MM.1S (cell line): ENCODE data around the gene TUFT1.

Experiments used
- DNase-seq: peaks from one replicate; pipeline ENCODE4 v3.0.0-alpha.2; 2015
- H2AFZ ChIP-seq: fragments of 300-600 bp; sonication (generic); 2 replicates; pipeline ENCODE4 v1.6.0; 2016; ENCODE audit warnings: antibody characterized with exemption, low read length
- H3F3A ChIP-seq: fragments of 300-600 bp; sonication (generic); 2 replicates; pipeline ENCODE4 v1.6.1; 2016; ENCODE audit warnings: mild to moderate bottlenecking, antibody characterized with exemption, low read length, moderate library complexity, mixed read lengths; ENCODE audit not compliant: insufficient read depth
- H3K27ac ChIP-seq: fragments of 300-600 bp; sonication (generic); 2 replicates; pipeline ENCODE4 v1.5.1; 2016; ENCODE audit warnings: mild to moderate bottlenecking, low read length
- H3K27me3 ChIP-seq: fragments of 300-600 bp; sonication (generic); replicated peaks from 2 replicates; pipeline ENCODE4 v1.6.0; 2016; ENCODE audit warnings: low read length; ENCODE audit not compliant: insufficient read depth
- H3K36me3 ChIP-seq: fragments of 300-600 bp; sonication (generic); replicated peaks from 2 replicates; pipeline ENCODE4 v1.6.1; 2016; ENCODE audit warnings: mild to moderate bottlenecking, low read length, mixed read lengths; ENCODE audit not compliant: insufficient read depth
- H3K4me1 ChIP-seq: fragments of 300-600 bp; sonication (generic); 2 replicates; pipeline ENCODE4 v1.6.1; 2016; ENCODE audit warnings: low read length, mixed read lengths
- H3K4me2 ChIP-seq: fragments of 300-600 bp; sonication (generic); 2 replicates; pipeline ENCODE4 v1.6.0; 2016; ENCODE audit warnings: low read depth, low read length
- H3K4me3 ChIP-seq: fragments of 300-600 bp; sonication (generic); 2 replicates; pipeline ENCODE4 v1.5.1; 2016; ENCODE audit warnings: low read length, mixed read lengths
- H3K79me2 ChIP-seq: fragments of 300-600 bp; sonication (generic); 2 replicates; pipeline ENCODE4 v1.6.1; 2016; ENCODE audit warnings: mixed run types, low read length, mixed read lengths
- H3K9ac ChIP-seq: fragments of 300-600 bp; sonication (generic); 2 replicates; pipeline ENCODE4 v1.6.1; 2016; ENCODE audit warnings: low read length, mixed read lengths
- H3K9me2 ChIP-seq: fragments of 300-600 bp; sonication (generic); replicated peaks from 2 replicates; pipeline ENCODE4 v1.6.1; 2016; ENCODE audit warnings: mild to moderate bottlenecking, low read length, mixed read lengths; ENCODE audit not compliant: insufficient read depth
- H3K9me3 ChIP-seq: fragments of 300-600 bp; sonication (generic); replicated peaks from 2 replicates; pipeline ENCODE4 v1.6.1; 2016; ENCODE audit warnings: mild to moderate bottlenecking, low read length, mixed read lengths; ENCODE audit not compliant: insufficient read depth
- H4K20me1 ChIP-seq: fragments of 300-600 bp; sonication (generic); 2 replicates; pipeline ENCODE4 v1.6.1; 2016; ENCODE audit warnings: mild to moderate bottlenecking, low read length, moderate library complexity, mixed read lengths; ENCODE audit not compliant: insufficient read depth
- CTCF ChIP-seq: fragments of 300-600 bp; sonication (generic); IDR thresholded peaks from 2 replicates; pipeline ENCODE4 v1.5.1; 2016; ENCODE audit warnings: antibody characterized with exemption, low read length, mixed read lengths
- EZH2 ChIP-seq: fragments of 300-600 bp; sonication (generic); optimal IDR thresholded peaks from 2 replicates; pipeline ENCODE3; 2017; ENCODE audit warnings: low read depth, mild to moderate bottlenecking, antibody characterized with exemption, low read length, mixed read lengths
- EZH2phosphoT487 ChIP-seq: fragments of 300-600 bp; sonication (generic); IDR thresholded peaks from 2 replicates; pipeline ENCODE4 v1.6.1; 2018; ENCODE audit warnings: antibody characterized with exemption, low read length

Gene TUFT1

GRCh38 chr1:151537112-151537511 is 3.0 kb upstream of the TUFT1 start:
- no peak overlapping the region for H2AFZ ChIP-seq
- H4K20me1 ChIP-seq = no peaks in the 10 kb centered on the region
- no peak overlapping the region for H3K4me3 ChIP-seq
- no peaks in the 10 kb centered on the region for H3K9me3 ChIP-seq
- H3K4me1 ChIP-seq = peaks cover 14% of the 10 kb centered on the region
- no peaks in the 10 kb centered on the region for H3K36me3 ChIP-seq
- no peak for DNase-seq
- peaks cover 15% of the 10 kb centered on the region for H3F3A ChIP-seq
- H3K4me2 ChIP-seq = no peak overlapping the region
- H3K9ac ChIP-seq = no peak overlapping the region
- H3K27me3 ChIP-seq = no peaks in the 10 kb centered on the region
- TF ChIP-seq EZH2phosphoT487 (no peak), CTCF (no peak), EZH2 (no peak)
- H3K9me2 ChIP-seq = no peaks in the 10 kb centered on the region
- H3K27ac ChIP-seq = no peak overlapping the region
- H3K79me2 ChIP-seq = peaks cover 18% of the 10 kb centered on the region

DNA sequence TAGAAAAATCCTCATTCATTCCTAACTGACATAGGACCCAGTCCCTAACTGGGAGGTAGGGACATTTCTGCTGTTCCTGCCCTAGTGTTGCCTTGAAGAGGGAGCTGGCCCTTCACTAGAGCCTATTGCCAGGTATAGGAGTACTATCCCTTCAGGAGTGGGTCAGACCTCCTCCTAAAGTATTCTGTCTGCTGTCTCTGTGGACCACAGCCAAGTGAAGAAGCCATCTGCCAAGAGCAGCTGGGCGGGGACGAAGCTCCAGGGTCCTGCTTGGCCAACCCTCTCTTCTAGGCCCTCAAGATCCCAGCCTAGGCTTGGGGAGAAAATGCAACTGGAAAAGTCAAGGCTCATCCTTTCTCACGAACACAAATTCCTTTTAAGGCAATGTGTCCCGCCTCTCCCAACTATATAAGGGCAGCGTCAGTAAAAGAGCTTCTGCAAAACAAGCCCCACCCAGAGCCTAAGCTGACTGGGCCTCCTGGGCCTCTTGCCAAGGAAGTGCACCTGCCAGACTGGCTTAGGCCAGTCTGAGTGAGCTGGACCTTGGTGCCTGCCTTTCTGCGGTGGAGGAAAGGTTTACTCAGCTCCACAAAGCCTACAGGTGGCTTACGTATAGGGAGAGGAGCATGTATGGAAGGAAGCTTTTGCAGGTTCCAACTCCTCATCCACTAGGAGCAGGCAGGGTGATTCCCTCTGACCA is 638 bp upstream of the TUFT1 start:
- Histone ChIP-seq H3K27me3 (no peaks in the 10 kb centered on the region), H3K36me3 (no peaks in the 10 kb centered on the region), H3K9ac (peak overlapping the region; percentile 73), H2AFZ (peak overlapping the region; percentile 76), H3F3A (peaks cover 15% of the 10 kb centered on the region), H3K4me3 (peak overlapping the region; percentile 82), H4K20me1 (no peaks in the 10 kb centered on the region), H3K4me2 (peak overlapping the region; percentile 80), H3K4me1 (peaks cover 14% of the 10 kb centered on the region), H3K9me3 (no peaks in the 10 kb centered on the region), H3K27ac (peak overlapping the region; percentile 82), H3K79me2 (peaks cover 30% of the 10 kb centered on the region), H3K9me2 (no peaks in the 10 kb centered on the region)
- TF ChIP-seq EZH2 (no peak), CTCF (no peak), EZH2phosphoT487 (no peak)
- DNase-seq = peak; percentile 94

- Histone ChIP-seq H3K79me2 (peaks cover 30% of the 10 kb centered on the region), H3K27ac (peak overlapping the region; percentile 82; the same call in 1 of the 2 replicates), H3K27me3 (no peaks in the 10 kb centered on the region), H3K36me3 (no peaks in the 10 kb centered on the region), H3K4me3 (peak overlapping the region; percentile 82), H3K9me3 (no peaks in the 10 kb centered on the region), H3K9me2 (no peaks in the 10 kb centered on the region), H3K9ac (peak overlapping the region; percentile 73), H3F3A (peaks cover 15% of the 10 kb centered on the region), H4K20me1 (no peaks in the 10 kb centered on the region), H3K4me1 (peaks cover 14% of the 10 kb centered on the region), H2AFZ (peak overlapping the region; percentile 76), H3K4me2 (peak overlapping the region; percentile 80)
- DNase-seq = peak; percentile 13
- no peak for TF ChIP-seq EZH2phosphoT487
- no peak for TF ChIP-seq EZH2
- no peak for TF ChIP-seq CTCF
These were observed 871 bp downstream of the TUFT1 start for GRCh38 chr1:151540982-151541377.
